HepG2 (cell line): ENCODE data around the gene ARL8A. TPM values are rescaled to one million over a fixed set of nuclear protein-coding genes. Genes with fewer than 3 reads are reported as not detected.

Experiments used
- ATF7 ChIP-seq, 2 experiments: fragments of 450-650 bp in 1 of 2; sonication (generic) in 1 of 2; formaldehyde crosslinking in 1 of 2; IDR thresholded peaks; 2 replicates each; pipeline versions ENCODE4 v1.4.0 to v1.6.1; 2016 to 2020; ENCODE audit warnings: antibody characterized with exemption in 1 of 2, mild to moderate bottlenecking in 1 of 2, missing genetic modification reagents in 1 of 2
- IRF2 ChIP-seq: IDR thresholded peaks from 2 replicates; pipeline ENCODE4 v1.6.1; 2018; ENCODE audit warnings: missing genetic modification reagents, missing compliant biosample characterization
- KLF16 ChIP-seq, 2 experiments: sonication (generic) in 1 of 2; formaldehyde crosslinking in 1 of 2; IDR thresholded peaks; 2 replicates each; pipeline versions ENCODE4 v1.6.1 to v1.8.0; 2016 to 2023; ENCODE audit warnings: missing genetic modification reagents in 2 of 2, missing compliant biosample characterization in 1 of 2
- SMAD1 ChIP-seq: sonication (generic); formaldehyde crosslinking; IDR thresholded peaks from 2 replicates; pipeline ENCODE4 v1.4.0; 2020; ENCODE audit warnings: missing genetic modification reagents, low read depth, mild to moderate bottlenecking, borderline replicate concordance
- SMAD3 ChIP-seq: sonication (generic); formaldehyde crosslinking; IDR thresholded peaks from 2 replicates; pipeline ENCODE4 v1.4.0; 2020; ENCODE audit warnings: missing genetic modification reagents
- SNAPC2 ChIP-seq: sonication (generic); formaldehyde crosslinking; IDR thresholded peaks from 2 replicates; pipeline ENCODE4 v1.8.1; 2022; ENCODE audit warnings: mild to moderate bottlenecking, missing genetic modification reagents
- ZBTB7A ChIP-seq: sonication (generic); formaldehyde crosslinking; IDR thresholded peaks from 2 replicates; pipeline ENCODE4 v1.8.0; 2022; ENCODE audit warnings: mild to moderate bottlenecking, missing genetic modification reagents
- ZC3H4 ChIP-seq: sonication (generic); formaldehyde crosslinking; IDR thresholded peaks from 2 replicates; pipeline ENCODE4 v1.4.0; 2020; ENCODE audit warnings: missing genetic modification reagents, borderline replicate concordance
- ZNF747 ChIP-seq: sonication (generic); formaldehyde crosslinking; IDR thresholded peaks from 2 replicates; pipeline ENCODE4 v1.8.1; 2023; ENCODE audit warnings: missing genetic modification reagents, mild to moderate bottlenecking, borderline replicate concordance
- polyA plus RNA-seq, 8 experiments: library from polyadenylated mRNA; depleted of rRNA in 3 of 8; stranded (reverse) in 7 of 8; unstranded in 1 of 8; fragments of >200 nt; fragmentation: Illumina TruSeq in 4 of 8; extraction: Trizol in 4 of 8; gene quantifications; 2 replicates each; pipeline versions ENCODE4 v1.2.1 to v1.2.3, GENCODE V29; 2011 to 2016; ENCODE audit warnings: low read depth in 4 of 8, missing spikeins in 1 of 8, mixed read lengths in 1 of 8; ENCODE audit not compliant: insufficient read depth in 1 of 8
- total RNA-seq, 5 experiments: library from RNA; depleted of rRNA; stranded (reverse); fragments of >200 nt; fragmentation: Illumina TruSeq; extraction: Trizol; gene quantifications; 2 replicates each; pipeline ENCODE4 v1.2.3, GENCODE V29; 2016; ENCODE audit warnings: low read depth in 1 of 5
- TF ChIP-seq, protein P1 (sequence below): sonication (generic); formaldehyde crosslinking; conservative IDR thresholded peaks from 2 replicates; pipeline ENCODE4 v1.4.0; 2020; ENCODE audit warnings: missing genetic modification reagents
- TF ChIP-seq, protein P2 (sequence below): sonication (generic); formaldehyde crosslinking; IDR thresholded peaks from 2 replicates; pipeline ENCODE4 v1.4.0; 2020; ENCODE audit warnings: missing genetic modification reagents, borderline replicate concordance
- TF ChIP-seq, protein P3 (sequence below): sonication (generic); formaldehyde crosslinking; IDR thresholded peaks from 2 replicates; pipeline ENCODE4 v1.5.0; 2020; ENCODE audit warnings: mild to moderate bottlenecking, missing genetic modification reagents, borderline replicate concordance
- TF ChIP-seq, protein P4 (sequence below): sonication (generic); formaldehyde crosslinking; IDR thresholded peaks from 2 replicates; pipeline ENCODE4 v1.4.0; 2020; ENCODE audit warnings: mild to moderate bottlenecking, missing genetic modification reagents
- TF ChIP-seq, protein P5 (sequence below): sonication (generic); formaldehyde crosslinking; IDR thresholded peaks from 2 replicates; pipeline ENCODE4 v1.4.0; 2020; ENCODE audit warnings: missing genetic modification reagents

Gene ARL8A
- total and polyA plus RNA-seq, 2 of the 13 experiments (the other 11 are each of a cell fraction or from before 2014, with no cell fraction given): 2.7 to 23.4 TPM

DNA sequence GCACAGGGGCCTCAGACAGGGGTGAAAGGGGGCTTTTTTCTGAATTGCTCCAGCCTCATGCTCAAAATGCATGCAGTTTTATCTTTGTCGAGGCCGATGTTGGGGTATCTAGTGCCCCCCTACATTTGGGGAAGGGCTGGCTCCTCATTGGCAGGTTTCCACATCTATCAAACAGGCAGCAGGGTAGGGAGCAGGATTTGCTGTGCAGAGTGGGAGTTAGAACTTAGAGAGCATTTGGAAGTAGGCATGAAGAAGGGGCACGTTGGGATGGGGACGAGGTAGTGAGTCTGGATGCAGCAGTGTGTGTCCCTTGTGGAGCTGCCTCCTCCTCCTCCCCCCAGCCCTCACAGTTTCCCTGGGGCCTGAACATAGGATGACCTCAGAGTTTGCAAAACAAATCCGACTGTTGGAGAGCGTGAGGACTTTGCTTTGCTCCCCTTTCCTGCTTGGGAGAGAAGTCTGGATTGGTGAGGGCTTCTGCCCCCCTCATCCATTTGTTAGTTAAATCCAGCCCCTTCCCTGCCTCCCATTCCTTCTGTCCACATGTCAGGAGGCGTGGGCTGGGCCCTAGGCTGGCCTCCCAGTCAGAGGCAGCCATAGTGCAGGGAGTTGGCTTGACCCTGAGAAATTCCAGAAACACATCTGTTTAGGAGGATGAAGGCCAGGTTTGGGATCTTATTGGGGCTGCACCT is 58.7 kb downstream of the ARL8A start (continued):
- TF ChIP-seq, protein P1, sequence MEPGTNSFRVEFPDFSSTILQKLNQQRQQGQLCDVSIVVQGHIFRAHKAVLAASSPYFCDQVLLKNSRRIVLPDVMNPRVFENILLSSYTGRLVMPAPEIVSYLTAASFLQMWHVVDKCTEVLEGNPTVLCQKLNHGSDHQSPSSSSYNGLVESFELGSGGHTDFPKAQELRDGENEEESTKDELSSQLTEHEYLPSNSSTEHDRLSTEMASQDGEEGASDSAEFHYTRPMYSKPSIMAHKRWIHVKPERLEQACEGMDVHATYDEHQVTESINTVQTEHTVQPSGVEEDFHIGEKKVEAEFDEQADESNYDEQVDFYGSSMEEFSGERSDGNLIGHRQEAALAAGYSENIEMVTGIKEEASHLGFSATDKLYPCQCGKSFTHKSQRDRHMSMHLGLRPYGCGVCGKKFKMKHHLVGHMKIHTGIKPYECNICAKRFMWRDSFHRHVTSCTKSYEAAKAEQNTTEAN (CRISPR knock-in tag): peak; percentile 63; the same call in 1 of the 2 replicates
- TF ChIP-seq ZNF747 (CRISPR knock-in tag) (peak; percentile 80; the same call in 1 of the 2 replicates), IRF2 (CRISPR knock-in tag) (peak; percentile 93), ZBTB7A (CRISPR knock-in tag) (peak; percentile 36; the same call in 1 of the 2 replicates), SMAD3 (CRISPR knock-in tag) (peak; percentile 73; the same call in 1 of the 2 replicates), SNAPC2 (CRISPR knock-in tag) (peak; percentile 70; the same call in 1 of the 2 replicates), ZC3H4 (no peak; the same call in 1 of the 2 replicates), ATF7 (IDR thresholded peaks at IDR 0.05) (peak; percentile 82), ATF7 (CRISPR knock-in tag; IDR thresholded peaks at IDR 0.05) (peak; percentile 92; the same call in 1 of the 2 replicates), SMAD1 (no peak), KLF16 (CRISPR knock-in tag; IDR thresholded peaks at IDR 0.05) (peak in 1 of 2 experiments; percentile 43; a peak in 1 of 4 replicates)
- TF ChIP-seq, protein P2, sequence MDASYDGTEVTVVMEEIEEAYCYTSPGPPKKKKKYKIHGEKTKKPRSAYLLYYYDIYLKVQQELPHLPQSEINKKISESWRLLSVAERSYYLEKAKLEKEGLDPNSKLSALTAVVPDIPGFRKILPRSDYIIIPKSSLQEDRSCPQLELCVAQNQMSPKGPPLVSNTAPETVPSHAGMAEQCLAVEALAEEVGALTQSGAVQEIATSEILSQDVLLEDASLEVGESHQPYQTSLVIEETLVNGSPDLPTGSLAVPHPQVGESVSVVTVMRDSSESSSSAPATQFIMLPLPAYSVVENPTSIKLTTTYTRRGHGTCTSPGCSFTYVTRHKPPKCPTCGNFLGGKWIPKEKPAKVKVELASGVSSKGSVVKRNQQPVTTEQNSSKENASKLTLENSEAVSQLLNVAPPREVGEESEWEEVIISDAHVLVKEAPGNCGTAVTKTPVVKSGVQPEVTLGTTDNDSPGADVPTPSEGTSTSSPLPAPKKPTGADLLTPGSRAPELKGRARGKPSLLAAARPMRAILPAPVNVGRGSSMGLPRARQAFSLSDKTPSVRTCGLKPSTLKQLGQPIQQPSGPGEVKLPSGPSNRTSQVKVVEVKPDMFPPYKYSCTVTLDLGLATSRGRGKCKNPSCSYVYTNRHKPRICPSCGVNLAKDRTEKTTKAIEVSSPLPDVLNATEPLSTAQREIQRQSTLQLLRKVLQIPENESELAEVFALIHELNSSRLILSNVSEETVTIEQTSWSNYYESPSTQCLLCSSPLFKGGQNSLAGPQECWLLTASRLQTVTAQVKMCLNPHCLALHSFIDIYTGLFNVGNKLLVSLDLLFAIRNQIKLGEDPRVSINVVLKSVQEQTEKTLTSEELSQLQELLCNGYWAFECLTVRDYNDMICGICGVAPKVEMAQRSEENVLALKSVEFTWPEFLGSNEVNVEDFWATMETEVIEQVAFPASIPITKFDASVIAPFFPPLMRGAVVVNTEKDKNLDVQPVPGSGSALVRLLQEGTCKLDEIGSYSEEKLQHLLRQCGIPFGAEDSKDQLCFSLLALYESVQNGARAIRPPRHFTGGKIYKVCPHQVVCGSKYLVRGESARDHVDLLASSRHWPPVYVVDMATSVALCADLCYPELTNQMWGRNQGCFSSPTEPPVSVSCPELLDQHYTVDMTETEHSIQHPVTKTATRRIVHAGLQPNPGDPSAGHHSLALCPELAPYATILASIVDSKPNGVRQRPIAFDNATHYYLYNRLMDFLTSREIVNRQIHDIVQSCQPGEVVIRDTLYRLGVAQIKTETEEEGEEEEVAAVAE (CRISPR knock-in tag): no peak
- TF ChIP-seq, protein P3, sequence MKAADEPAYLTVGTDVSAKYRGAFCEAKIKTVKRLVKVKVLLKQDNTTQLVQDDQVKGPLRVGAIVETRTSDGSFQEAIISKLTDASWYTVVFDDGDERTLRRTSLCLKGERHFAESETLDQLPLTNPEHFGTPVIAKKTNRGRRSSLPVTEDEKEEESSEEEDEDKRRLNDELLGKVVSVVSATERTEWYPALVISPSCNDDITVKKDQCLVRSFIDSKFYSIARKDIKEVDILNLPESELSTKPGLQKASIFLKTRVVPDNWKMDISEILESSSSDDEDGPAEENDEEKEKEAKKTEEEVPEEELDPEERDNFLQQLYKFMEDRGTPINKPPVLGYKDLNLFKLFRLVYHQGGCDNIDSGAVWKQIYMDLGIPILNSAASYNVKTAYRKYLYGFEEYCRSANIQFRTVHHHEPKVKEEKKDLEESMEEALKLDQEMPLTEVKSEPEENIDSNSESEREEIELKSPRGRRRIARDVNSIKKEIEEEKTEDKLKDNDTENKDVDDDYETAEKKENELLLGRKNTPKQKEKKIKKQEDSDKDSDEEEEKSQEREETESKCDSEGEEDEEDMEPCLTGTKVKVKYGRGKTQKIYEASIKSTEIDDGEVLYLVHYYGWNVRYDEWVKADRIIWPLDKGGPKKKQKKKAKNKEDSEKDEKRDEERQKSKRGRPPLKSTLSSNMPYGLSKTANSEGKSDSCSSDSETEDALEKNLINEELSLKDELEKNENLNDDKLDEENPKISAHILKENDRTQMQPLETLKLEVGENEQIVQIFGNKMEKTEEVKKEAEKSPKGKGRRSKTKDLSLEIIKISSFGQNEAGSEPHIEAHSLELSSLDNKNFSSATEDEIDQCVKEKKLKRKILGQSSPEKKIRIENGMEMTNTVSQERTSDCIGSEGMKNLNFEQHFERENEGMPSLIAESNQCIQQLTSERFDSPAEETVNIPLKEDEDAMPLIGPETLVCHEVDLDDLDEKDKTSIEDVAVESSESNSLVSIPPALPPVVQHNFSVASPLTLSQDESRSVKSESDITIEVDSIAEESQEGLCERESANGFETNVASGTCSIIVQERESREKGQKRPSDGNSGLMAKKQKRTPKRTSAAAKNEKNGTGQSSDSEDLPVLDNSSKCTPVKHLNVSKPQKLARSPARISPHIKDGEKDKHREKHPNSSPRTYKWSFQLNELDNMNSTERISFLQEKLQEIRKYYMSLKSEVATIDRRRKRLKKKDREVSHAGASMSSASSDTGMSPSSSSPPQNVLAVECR (CRISPR knock-in tag): peak; percentile 60; the same call in 1 of the 2 replicates
- TF ChIP-seq, protein P4, sequence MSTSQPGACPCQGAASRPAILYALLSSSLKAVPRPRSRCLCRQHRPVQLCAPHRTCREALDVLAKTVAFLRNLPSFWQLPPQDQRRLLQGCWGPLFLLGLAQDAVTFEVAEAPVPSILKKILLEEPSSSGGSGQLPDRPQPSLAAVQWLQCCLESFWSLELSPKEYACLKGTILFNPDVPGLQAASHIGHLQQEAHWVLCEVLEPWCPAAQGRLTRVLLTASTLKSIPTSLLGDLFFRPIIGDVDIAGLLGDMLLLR (CRISPR knock-in tag): no peak
- TF ChIP-seq, protein P5, sequence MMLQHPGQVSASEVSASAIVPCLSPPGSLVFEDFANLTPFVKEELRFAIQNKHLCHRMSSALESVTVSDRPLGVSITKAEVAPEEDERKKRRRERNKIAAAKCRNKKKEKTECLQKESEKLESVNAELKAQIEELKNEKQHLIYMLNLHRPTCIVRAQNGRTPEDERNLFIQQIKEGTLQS (CRISPR knock-in tag): peak; percentile 87
